GM21529 (cell line): Measurements from ENCODE around the gene ZNF492.
"Not testable (repeated sequence)": the region's sequence is repeated elsewhere in the genome, so short reads cannot be mapped to it uniquely, and the experiment has no call there.

Experiments
- ATAC-seq: cut with Tn5 transposase; IDR thresholded peaks from one replicate; pipeline ENCODE4 v1.9.1; 2021; ENCODE audit not compliant: unreplicated experiment

ZNF492 gene

GRCh38 chr19:22617181-22617580, 16.9 kb upstream of the ZNF492 start:
- not testable (repeated sequence) for ATAC-seq

GRCh38 chr19:22617614-22618320, 16.4 kb upstream of the ZNF492 start:
- no peak for ATAC-seq

DNA sequence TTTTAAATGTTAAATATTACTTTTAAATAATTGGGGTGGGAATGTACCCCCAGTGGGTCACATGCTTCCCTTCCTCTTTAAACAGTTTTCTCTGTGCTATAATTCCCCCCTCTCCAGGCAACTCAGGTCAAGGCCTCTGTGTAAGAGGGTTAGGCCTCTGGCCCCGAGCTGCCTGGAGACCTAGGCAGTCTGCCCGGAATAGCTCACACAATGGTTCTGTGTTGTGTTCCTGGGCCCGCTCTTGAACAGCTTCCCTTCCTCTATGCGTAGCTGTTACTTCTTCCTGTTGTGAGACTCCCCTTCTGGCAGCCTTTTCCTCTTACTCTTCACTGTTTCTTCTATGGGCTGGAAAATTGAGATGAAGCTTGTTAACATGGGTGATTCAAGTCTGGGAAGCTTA, 14.8 kb upstream of the ZNF492 start:
- no peak for ATAC-seq

- ATAC-seq = no peak
Measured at GRCh38 chr19:22619932-22620331, 14.2 kb upstream of the ZNF492 start.

GRCh38 chr19:22620401-22620800, 13.7 kb upstream of the ZNF492 start:
- no peak for ATAC-seq

- ATAC-seq = no peak
Measured at GRCh38 chr19:22620912-22621311, 13.2 kb upstream of the ZNF492 start.

- ATAC-seq = no peak
Measured at GRCh38 chr19:22622020-22622419, 12.1 kb upstream of the ZNF492 start.

DNA sequence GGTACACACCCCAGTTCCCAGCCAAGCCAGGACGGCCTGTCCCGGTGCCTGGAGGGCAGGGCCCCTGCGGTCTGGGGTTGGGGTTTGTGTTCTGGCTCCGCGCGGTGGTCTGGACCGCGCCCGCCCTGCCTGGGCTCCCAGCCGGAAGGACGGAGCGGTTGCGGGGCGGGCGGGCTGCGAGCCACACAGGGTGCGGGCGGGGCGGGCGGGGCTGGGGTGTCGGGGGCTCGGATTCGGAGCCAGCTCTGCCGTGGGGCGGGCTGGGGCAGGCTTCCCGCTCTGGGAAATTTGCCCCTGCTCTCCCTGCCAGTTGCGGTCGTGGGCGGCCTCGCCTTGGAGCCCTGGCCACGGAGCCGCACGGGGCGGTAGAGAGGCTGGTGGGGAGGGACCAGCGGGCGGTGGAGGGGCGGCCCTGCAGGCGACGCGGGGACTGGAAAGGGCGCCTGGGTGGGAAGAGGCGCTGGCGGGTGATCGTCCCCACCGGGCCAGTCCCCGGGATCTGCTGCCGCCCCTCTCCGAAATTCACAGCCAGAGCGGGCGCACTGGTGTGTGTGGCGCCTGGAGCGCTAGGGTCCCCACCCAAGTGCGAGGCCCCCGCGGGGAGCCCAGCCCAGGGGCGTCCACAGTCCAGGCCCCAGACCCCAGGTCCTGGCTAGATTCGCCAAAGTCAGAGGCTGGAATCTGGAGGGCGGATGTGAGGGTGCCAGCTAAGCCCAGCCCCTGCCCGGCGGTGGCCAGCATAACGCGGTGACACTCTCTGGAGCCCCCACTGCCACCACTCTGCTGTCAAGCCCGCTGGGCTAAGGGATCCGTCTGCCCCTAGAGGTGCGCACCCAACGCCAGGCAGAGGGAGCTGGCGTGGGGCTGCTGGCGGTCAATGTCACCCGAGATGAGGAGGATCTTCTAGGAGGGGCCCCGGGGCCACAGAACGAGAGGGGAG, 11.0 kb upstream of the ZNF492 start:
- no peak for ATAC-seq

GRCh38 chr19:22623841-22624221, 10.3 kb upstream of the ZNF492 start:
- no peak for ATAC-seq

DNA sequence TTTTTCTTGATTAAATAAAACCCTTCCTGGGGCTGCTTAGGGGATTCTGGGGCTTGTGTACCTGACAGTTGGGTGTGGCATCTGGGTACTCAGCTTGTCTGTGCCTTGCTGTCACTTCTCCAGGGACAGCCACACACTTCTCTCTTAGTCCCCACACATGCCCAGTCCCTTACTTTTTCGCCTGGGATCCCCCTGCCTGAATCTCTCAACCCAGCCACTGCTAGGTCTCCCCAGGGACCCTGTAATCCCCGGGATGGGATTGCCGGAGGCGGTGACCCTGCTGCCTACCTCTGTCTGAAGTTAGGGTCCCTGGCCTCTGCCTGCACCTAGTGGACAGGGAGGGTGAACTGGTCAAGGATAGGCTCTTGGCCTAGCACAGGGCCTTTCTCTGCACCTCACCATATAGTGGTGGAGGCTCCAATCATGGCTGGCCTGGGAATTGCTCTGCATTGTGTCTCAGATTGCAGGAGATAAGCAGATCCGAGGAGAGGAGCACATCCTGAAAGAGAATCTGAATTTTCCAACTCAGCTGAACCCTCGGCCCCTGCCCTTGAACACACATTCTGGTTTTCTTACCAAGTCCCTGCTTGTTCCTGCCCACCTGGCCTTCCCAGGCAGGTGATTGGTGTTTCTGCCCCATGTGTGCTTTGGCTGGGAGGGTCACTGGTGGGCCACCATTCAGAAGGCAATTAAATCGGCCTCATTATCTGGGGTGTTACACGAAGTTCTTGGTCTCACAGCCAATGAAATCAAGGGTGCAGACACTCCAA, 8.7 kb upstream of the ZNF492 start:
- no peak for ATAC-seq

- ATAC-seq = no peak
Measured at GRCh38 chr19:22627526-22627925, 6.6 kb upstream of the ZNF492 start.

DNA sequence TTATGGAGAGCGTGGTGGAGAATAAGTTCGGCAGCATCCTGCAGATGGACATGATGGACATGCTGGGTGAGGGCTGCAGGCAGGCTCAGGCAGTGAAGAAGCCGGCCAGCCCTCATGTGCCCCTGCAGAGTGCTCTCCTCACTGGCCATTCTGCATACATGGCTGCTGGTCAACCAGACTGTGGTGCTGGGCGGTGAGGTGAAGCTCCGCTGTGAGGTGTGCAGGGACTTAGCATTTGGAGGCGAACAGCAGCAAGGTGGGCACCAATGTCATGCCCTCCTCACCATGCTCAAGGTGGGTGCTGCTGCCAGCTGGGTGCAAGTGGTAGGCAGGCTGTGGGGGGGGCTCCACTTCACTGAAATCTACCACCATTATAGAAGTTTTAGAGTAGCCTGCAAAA, 5.7 kb upstream of the ZNF492 start:
- no peak for ATAC-seq

DNA sequence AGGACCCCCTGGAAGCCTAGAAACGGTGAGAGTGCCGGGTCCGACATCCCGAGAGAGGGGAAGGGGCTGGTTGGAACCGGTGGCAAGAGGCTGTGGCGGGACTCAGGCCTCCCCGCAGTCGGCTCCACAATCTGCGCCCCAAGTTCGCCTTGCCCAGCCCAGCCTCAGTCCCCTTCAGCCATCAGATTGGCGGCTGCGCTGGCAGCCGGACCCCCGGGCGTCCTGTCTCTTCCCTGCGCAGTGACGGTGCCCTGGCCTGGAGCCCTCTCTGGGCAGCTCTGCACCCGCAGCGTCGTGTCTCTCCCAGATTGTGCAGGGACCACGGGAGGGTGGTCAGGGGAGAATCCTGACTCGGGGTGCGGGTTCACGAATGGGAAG, 315 bp downstream of the ZNF492 start:
- no peak for ATAC-seq

GRCh38 chr19:22685493-22685892, 51.4 kb downstream of the ZNF492 start:
- ATAC-seq = not testable (repeated sequence)

GRCh38 chr19:22702661-22703060, 68.5 kb downstream of the ZNF492 start:
- ATAC-seq = not testable (repeated sequence)

GRCh38 chr19:22703096-22703495, 69.0 kb downstream of the ZNF492 start:
- ATAC-seq = not testable (repeated sequence)

GRCh38 chr19:22708983-22709382, 74.9 kb downstream of the ZNF492 start:
- ATAC-seq = no peak
